Endothelial cell of umbilical vein (primary cell): ENCODE results near the gene IGFL2.

Experiments used
- CTCF ChIP-seq, 2 donors: IDR thresholded peaks; 1 replicate in 1 of 2; 2 replicates in 1 of 2; pipeline ENCODE4 v1.5.1; 2011; ENCODE audit warnings: low read length in 2 of 2, mild to moderate bottlenecking in 2 of 2, moderate library complexity in 2 of 2, control low read depth in 1 of 2, inconsistent platforms in 1 of 2, low read depth in 1 of 2; ENCODE audit not compliant: insufficient read depth in 1 of 2; ENCODE audit errors: extremely low read depth in 1 of 2
- EZH2 ChIP-seq: IDR thresholded peaks from 2 replicates; pipeline ENCODE4 v1.6.1; 2012; ENCODE audit warnings: borderline replicate concordance, low read depth, mild to moderate bottlenecking, moderate library complexity, low read length, inconsistent platforms; ENCODE audit not compliant: severe bottlenecking
- FOS ChIP-seq: IDR thresholded peaks from 2 replicates; pipeline ENCODE4 v1.6.1; 2011; ENCODE audit warnings: mild to moderate bottlenecking, low read length, moderate library complexity, borderline replicate concordance; ENCODE audit not compliant: insufficient read depth
- GATA2 ChIP-seq: IDR thresholded peaks from 2 replicates; pipeline ENCODE4 v1.7.0; 2011; ENCODE audit warnings: low read depth, mild to moderate bottlenecking, moderate library complexity, mixed read lengths, low read length; ENCODE audit not compliant: insufficient read length, insufficient read depth
- JUN ChIP-seq: IDR thresholded peaks from 2 replicates; pipeline ENCODE4 v1.6.1; 2011; ENCODE audit warnings: borderline replicate concordance, low read depth; ENCODE audit not compliant: insufficient read length, insufficient read depth
- MAX ChIP-seq: IDR thresholded peaks from 2 replicates; pipeline ENCODE4 v1.6.1; 2011; ENCODE audit not compliant: insufficient read depth, insufficient read length
- MYC ChIP-seq: IDR thresholded peaks from one replicate; pipeline ENCODE4 v1.6.1; 2011; ENCODE audit warnings: mild to moderate bottlenecking, low read depth, low read length
- POLR2A ChIP-seq: IDR thresholded peaks from 2 replicates; pipeline ENCODE4 v1.6.1; 2012; ENCODE audit warnings: low read depth, mild to moderate bottlenecking, control low read depth, low read length
- POLR2AphosphoS5 ChIP-seq: IDR thresholded peaks from 2 replicates; pipeline ENCODE4 v1.6.1; 2012; ENCODE audit warnings: low read depth, mild to moderate bottlenecking, control low read depth, low read length, moderate library complexity; ENCODE audit not compliant: insufficient read depth

DNA sequence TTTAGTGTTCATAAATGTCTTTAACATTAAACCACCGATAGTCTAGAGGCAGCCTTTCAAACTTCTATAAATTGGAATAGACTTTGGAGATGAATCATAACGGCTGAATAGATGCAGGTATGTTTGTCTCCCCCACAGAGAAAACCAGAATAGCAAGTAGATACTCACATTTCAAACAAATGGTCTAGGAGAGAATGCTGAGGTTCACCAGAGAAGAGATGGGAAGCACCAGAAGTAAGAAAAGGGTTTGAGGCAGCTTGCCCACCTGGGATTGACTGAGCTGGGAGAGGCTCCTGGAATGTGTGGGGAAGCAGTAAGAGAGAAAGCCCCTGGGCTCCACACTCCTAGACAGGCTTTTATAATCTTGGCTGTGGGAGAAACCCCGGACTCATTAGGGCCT, 29.9 kb upstream of the IGFL2 start:
- TF ChIP-seq POLR2A = no peak
- no peak for TF ChIP-seq CTCF (IDR thresholded peaks at IDR 0.05; ENCODE audit: extremely low read depth in 1 of 2, insufficient read depth in 1 of 2, low read depth in 1 of 2, low read length in 2 of 2)
- no peak for TF ChIP-seq POLR2AphosphoS5
- TF ChIP-seq EZH2 = no peak
- TF ChIP-seq JUN = no peak
- TF ChIP-seq FOS = no peak
- no peak for TF ChIP-seq MYC
- no peak for TF ChIP-seq MAX
- no peak for TF ChIP-seq GATA2
